ENCODE data around the gene LHFPL2.
"Not testable (repeated sequence)": the region's sequence is repeated elsewhere in the genome, so short reads cannot be mapped to it uniquely, and the experiment has no call there.

Gene LHFPL2

DNA sequence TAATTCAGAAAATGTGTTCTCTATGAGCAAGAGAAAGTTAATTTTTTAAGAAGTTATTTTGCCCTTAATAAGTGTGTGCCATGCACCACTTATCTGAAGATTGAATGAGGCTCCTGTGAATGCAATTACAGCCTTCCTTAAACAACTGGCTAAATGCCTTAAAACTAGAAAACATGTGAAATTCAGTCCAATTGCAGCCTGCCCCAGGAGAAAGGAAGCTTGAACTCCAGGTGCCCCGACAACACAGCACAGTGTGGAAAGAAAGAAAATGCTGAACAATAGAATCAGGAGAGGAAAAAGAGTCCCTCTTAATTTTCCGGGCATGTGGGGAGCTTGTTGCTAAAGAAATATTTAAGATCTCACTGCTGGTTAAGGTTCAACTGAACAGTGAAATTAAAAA, 8.8 kb downstream of the LHFPL2 start:
- DNase-seq = no peak

GRCh38 chr5:78638973-78639669, 9.5 kb downstream of the LHFPL2 start:
- no peak for DNase-seq

DNA sequence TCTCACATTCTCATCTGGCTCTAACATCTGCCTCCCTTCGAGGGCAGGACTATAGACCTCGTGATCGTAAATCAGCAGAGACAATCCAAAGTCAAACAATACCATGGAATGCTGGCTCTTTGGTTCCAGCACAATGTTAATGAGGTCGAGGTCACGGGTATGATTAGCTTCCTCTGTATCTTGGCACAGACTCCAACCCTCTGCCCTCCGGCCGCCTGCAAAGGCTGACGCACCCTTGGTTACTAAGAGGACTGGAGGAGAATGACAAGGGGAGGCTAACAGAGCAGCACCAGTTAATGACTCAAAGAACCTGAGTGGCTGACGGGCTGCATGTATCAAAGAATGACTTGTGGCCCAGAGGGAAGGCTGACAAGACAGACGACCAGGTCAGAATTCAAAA, 10.1 kb downstream of the LHFPL2 start:
- DNase-seq = no peak

DNA sequence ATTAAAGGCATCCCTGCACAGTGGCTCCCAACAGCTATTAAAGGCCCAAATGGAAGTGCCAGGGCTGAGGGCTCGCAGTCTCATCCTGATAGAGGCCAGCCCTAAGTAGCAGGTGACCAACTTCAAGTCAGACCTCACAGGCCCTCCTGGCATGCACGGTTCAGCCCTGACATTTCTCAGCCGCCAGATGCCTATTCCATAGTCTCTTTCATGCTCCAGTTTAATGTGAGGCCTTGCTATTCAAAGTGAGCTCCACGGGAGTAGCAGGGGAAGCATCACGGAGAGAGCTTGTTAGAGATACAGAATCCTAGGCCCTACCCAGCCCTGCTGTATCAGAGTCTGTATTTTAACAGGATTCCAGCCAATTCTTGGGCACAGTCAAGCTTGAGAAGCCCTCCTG, 11.1 kb downstream of the LHFPL2 start:
- no peak for DNase-seq

DNA sequence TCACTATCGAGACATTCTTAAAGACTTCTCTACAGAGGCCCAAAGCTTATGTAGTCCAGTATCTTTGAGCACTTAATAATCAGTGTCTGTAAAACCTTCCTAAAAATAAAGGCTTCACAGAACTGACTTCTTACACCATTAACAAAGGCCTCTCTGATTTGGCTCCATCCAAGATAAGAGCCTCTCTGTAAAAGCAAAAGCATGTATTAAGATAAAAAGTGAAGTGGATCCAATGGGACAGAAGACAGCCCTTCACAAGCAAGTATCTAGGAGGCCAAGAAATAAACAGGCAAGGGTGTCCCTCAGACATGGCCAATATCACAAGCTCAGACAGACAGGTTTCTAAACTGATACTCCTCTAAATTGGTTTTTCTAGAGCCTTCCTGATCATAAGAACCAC, 11.9 kb downstream of the LHFPL2 start:
- DNase-seq = no peak

DNA sequence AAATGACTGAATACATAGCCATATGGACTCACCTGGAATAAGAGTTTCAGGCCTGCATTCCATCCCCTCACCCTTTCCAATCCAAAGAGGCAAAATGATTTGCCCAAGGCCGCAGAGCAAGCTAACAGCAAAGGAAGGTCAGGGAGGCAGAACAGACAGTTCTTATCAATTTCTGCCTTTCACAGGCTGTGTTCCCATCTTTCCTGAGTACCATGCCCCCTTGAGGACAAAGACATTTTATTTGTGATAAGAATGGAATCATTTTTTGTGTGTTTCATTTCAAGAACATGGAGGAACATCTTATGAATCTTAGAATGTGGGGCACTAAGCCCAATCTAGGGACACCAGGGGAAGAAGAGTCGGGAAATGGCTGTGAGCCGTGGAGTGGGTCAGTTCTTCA, 13.9 kb downstream of the LHFPL2 start:
- DNase-seq = no peak

DNA sequence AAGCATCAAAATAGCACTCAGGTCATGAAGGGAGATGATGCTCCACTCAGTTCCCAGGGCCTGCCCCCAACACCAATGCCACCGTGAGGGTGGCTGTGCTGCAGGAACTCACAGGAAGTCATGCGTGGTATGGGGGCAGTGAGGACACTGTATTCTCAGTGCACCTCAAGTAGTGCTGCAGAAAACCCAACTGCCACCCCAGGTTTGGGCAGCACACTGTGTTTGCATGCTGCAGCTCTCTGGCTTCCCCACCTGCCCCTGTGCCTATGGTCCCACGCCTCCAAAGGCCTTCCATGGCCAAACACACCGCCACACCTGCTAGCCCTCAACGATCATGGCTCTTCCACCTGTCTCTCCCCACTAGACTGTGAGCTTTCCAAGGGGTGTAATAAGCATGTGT, 14.3 kb downstream of the LHFPL2 start:
- DNase-seq = no peak

DNA sequence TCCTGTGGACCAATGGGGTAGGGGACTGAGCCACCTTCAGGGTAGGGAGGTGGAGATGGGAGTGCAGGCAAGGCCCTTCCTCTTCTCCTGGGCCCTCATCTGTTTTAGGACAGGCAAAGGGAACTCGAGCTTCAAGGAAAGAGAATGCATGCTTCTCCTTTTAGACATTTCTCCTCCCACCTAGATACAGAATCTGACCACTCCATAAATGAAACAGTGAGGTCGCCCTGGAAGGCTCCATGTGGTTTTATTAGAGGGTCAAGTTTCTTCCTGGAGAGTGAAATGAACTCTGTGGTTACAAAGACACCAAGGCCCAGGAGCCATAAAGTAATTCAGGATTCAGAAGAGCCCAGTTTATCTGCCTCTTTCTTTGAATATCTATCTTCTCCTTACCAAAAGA, 14.9 kb downstream of the LHFPL2 start:
- DNase-seq = no peak

DNA sequence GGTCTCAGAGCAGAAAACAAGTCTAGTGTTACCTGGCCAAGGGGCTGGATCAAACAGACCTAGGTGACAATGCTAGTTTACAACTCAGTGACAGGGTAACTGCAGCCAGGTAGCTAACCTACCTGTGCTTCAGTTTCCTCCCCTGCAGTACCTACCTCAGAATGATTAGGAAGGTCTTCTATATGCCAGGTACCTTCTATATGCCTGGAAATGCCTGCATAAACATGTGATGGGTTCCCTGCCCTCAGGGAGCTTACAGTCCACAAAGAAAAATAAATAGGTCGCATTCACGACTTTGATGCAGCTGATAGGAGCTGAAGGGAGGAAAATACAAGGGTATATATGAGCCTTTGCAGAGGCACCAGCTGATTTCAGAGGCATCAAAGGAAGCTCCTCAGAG, 16.1 kb downstream of the LHFPL2 start:
- no peak for DNase-seq

DNA sequence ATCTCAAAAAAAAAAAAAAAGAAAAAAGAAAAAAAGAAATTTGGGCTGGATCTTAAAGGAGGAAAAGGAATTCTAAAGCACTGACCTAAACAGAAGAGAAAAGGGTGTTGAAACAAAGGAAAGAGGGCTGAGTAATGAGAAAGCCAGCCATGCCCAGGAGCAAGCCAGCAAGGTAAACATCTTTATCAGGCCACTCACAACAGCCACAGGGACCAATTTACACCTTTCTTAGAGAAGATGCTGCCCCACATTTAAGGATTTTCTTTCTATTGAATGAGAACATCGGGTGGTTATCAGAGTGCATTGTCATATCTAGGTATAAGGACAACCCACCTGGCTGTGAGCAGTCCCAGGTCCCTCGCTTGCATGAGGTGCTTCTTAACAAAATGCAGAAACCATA, 16.6 kb downstream of the LHFPL2 start:
- DNase-seq = no peak

GRCh38 chr5:78630047-78630446, 18.5 kb downstream of the LHFPL2 start:
- DNase-seq = no peak

- DNase-seq = no peak
Observed at GRCh38 chr5:78629624-78630023, 18.9 kb downstream of the LHFPL2 start.

GRCh38 chr5:78628270-78628992, 20.1 kb downstream of the LHFPL2 start:
- no peak for DNase-seq

- DNase-seq = no peak
Observed at GRCh38 chr5:78627766-78628165, 20.8 kb downstream of the LHFPL2 start.

- no peak for DNase-seq
Observed at GRCh38 chr5:78627175-78627574, 21.4 kb downstream of the LHFPL2 start.

GRCh38 chr5:78626009-78626571, 22.5 kb downstream of the LHFPL2 start:
- no peak for DNase-seq

GRCh38 chr5:78624992-78625391, 23.6 kb downstream of the LHFPL2 start:
- DNase-seq = no peak

DNA sequence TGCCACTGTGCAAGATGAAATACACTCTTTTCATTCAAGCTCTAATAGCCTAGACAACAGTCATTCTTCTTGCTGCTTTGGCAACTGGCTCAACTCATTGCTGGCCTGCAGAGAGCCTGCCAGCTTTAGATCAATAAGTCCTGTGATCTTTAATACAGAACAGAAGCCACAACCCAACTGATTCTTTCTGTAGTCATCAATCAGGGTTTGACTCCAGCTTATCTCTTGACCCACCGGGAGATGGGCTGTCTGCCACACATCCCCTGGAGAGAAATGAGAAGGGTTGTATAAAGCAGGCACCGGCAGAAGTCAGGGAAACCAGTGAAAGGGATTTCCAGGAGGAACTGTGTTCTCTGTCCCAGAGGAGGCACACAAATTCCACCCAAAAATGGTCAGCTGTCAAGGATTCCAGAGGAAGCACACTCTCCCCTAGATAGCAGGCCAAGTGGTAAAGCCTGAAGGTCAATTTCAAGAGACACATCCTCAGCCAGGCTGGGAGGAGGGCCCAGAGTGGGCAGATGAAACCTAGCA, 24.5 kb downstream of the LHFPL2 start:
- no peak for DNase-seq

- no peak for DNase-seq
Observed at GRCh38 chr5:78622302-78622971, 26.1 kb downstream of the LHFPL2 start.

- no peak for DNase-seq
Observed at GRCh38 chr5:78621291-78621738, 27.3 kb downstream of the LHFPL2 start.

- not testable (repeated sequence) for DNase-seq
Observed at GRCh38 chr5:78620119-78620518, 28.5 kb downstream of the LHFPL2 start.

DNA sequence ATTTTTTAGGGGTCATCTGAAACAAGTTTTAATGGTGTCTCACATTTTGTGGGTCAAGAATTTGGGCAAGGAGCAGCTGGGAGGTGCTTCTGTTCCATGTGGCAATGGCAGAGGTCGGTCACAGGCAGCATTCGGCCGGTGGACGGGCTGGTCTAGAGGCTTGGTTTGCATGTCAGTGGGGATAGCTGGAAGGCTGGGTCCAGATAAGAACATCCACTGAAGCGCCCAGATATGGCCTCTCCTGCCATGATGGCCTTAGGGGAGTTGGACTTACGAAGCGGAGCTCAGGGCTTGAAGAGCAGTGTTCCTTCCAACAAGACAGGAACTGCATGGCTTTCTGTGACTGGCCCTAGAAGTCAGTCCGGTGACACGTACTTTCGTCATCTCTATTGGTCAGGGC, 30.3 kb downstream of the LHFPL2 start:
- no peak for DNase-seq

- no peak for DNase-seq
Observed at GRCh38 chr5:78615697-78616096, 32.9 kb downstream of the LHFPL2 start.

GRCh38 chr5:78614816-78615215, 33.8 kb downstream of the LHFPL2 start:
- no peak for DNase-seq

Measured in KG1 (cell line).